ENCODE data around the gene KIF2A.
A peak's percentile ranks its signal among the peaks of the same experiment; 100 is the strongest.
"Not testable (repeated sequence)": the region's sequence is repeated elsewhere in the genome, so short reads cannot be mapped to it uniquely, and the experiment has no call there.

Gene KIF2A

DNA sequence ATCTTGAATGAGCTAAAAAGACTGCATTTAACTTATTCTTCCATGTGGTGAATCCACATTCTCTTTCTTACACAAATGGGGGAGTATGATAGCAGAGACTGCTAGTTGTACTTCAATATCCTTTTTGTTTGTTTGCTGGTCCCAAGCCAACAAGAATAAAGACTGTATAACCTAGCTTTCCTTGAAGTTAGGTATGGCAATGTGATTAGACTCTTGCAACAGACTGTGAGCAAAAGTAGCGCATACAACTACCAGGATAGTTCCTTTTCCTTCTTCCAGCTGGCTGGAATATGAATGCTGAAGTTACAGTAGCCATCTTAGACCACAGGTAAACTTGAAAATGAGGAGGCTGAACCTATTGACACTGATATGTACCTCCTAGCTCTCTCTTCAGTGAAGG lies 17.9 kb upstream of the KIF2A start:
- no peak for TF ChIP-seq CTCF (IDR thresholded peaks at IDR 0.05; ENCODE audit: low read depth, low read length, missing control alignments)
- DNase-seq (ENCODE audit: low read depth), result no peak
- H3K4me3 ChIP-seq (ENCODE audit: low read depth, low read length), result no peak overlapping the region

GRCh38 chr5:62289813-62290212 lies 16.2 kb upstream of the KIF2A start:
- DNase-seq (ENCODE audit: low read depth), result no peak
- H3K4me3 ChIP-seq (ENCODE audit: low read depth, low read length), result no peak overlapping the region
- no peak for TF ChIP-seq CTCF (IDR thresholded peaks at IDR 0.05; ENCODE audit: low read depth, low read length, missing control alignments)

- DNase-seq (ENCODE audit: low read depth); H3K4me3 ChIP-seq (ENCODE audit: low read depth, low read length): not testable (repeated sequence)
Observed at GRCh38 chr5:62291829-62292228, 14.2 kb upstream of the KIF2A start.

DNA sequence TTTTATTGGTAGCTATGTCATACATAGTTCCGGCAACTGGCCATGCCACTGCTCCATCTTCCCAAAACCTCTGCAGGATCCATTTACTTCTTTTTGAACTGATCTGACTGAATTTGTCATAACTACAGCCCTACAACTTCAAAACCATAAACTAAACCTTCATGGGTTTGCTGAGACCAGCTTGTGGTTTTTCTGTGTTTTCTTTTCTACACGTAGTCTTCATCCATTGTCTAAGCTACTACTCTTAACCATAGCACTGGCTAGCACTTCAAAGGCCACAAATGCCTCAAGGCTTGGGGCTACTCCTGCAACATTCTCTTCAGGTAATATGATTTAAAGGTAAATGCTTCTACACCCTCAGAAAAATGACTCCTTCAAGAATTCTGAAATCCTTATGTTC lies 9.0 kb upstream of the KIF2A start:
- H3K4me3 ChIP-seq (ENCODE audit: low read depth, low read length), result no peak overlapping the region
- no peak for TF ChIP-seq CTCF (IDR thresholded peaks at IDR 0.05; ENCODE audit: low read depth, low read length, missing control alignments)
- no peak for DNase-seq (ENCODE audit: low read depth)

- no peak overlapping the region for H3K4me3 ChIP-seq (ENCODE audit: low read depth, low read length)
- DNase-seq (ENCODE audit: low read depth), result no peak
- TF ChIP-seq CTCF (IDR thresholded peaks at IDR 0.05; ENCODE audit: low read depth, low read length, missing control alignments), result no peak
Observed at GRCh38 chr5:62298118-62298517, 7.9 kb upstream of the KIF2A start.

DNA sequence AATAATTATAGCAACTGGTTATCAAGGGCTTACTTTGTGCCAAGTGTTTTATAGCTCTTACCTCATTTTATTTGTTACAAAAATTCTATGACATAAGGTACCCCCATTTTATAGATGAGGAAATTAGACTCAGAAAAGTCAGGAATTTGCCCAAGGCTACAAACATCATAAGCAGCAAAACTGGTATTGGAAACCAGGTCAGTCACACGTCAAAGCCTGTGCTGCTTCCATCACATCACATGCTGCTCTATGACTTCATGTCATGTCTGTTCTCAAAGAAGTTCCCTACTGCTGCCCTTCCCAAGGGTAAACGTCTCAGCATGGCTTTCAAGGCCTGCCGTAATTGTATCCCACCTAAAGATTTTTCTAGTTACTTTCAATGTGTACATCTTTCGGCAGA lies 6.9 kb upstream of the KIF2A start:
- no peak for DNase-seq (ENCODE audit: low read depth)
- TF ChIP-seq CTCF (IDR thresholded peaks at IDR 0.05; ENCODE audit: low read depth, low read length, missing control alignments), result no peak
- H3K4me3 ChIP-seq (ENCODE audit: low read depth, low read length), result no peak overlapping the region

GRCh38 chr5:62299600-62299999 lies 6.4 kb upstream of the KIF2A start:
- no peak for TF ChIP-seq CTCF (IDR thresholded peaks at IDR 0.05; ENCODE audit: low read depth, low read length, missing control alignments)
- no peak overlapping the region for H3K4me3 ChIP-seq (ENCODE audit: low read depth, low read length)
- no peak for DNase-seq (ENCODE audit: low read depth)

- peak overlapping the region; percentile 38 for H3K4me3 ChIP-seq (ENCODE audit: low read depth, low read length)
- DNase-seq (ENCODE audit: low read depth), result no peak
- no peak for TF ChIP-seq CTCF (IDR thresholded peaks at IDR 0.05; ENCODE audit: low read depth, low read length, missing control alignments)
Observed at GRCh38 chr5:62305358-62305714, 670 bp upstream of the KIF2A start.
